NB4 (cell line): ENCODE measurements around the gene YES1.

ENCODE experiments used
- TF ChIP-seq, protein P1 (sequence below): IDR thresholded peaks from one replicate; pipeline ENCODE4 v1.5.1; 2012; ENCODE audit warnings: low read depth, low read length
- TF ChIP-seq, protein P2 (sequence below): IDR thresholded peaks from 2 replicates; pipeline ENCODE4 v1.6.1; 2011; ENCODE audit warnings: low read depth, low read length

GRCh38 chr18:679516-679915 lies 132.5 kb downstream of the YES1 start:
- TF ChIP-seq, protein P1, sequence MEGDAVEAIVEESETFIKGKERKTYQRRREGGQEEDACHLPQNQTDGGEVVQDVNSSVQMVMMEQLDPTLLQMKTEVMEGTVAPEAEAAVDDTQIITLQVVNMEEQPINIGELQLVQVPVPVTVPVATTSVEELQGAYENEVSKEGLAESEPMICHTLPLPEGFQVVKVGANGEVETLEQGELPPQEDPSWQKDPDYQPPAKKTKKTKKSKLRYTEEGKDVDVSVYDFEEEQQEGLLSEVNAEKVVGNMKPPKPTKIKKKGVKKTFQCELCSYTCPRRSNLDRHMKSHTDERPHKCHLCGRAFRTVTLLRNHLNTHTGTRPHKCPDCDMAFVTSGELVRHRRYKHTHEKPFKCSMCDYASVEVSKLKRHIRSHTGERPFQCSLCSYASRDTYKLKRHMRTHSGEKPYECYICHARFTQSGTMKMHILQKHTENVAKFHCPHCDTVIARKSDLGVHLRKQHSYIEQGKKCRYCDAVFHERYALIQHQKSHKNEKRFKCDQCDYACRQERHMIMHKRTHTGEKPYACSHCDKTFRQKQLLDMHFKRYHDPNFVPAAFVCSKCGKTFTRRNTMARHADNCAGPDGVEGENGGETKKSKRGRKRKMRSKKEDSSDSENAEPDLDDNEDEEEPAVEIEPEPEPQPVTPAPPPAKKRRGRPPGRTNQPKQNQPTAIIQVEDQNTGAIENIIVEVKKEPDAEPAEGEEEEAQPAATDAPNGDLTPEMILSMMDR: no peak
- TF ChIP-seq, protein P2, sequence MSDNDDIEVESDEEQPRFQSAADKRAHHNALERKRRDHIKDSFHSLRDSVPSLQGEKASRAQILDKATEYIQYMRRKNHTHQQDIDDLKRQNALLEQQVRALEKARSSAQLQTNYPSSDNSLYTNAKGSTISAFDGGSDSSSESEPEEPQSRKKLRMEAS: no peak
